Measurements from ENCODE around the gene BCAS4.
"Not testable (repeated sequence)": the region's sequence is repeated elsewhere in the genome, so short reads cannot be mapped to it uniquely, and the experiment has no call there.

BCAS4 gene

GRCh38 chr20:50874758-50875665 is 80.2 kb downstream of the BCAS4 start:
- DNase-seq (ENCODE audit: low read depth in 2 of 2): no peak

- no peak for DNase-seq (ENCODE audit: low read depth in 2 of 2)
These were observed 81.3 kb downstream of the BCAS4 start for GRCh38 chr20:50876063-50876685.

GRCh38 chr20:50876816-50877215 is 82.0 kb downstream of the BCAS4 start:
- DNase-seq (ENCODE audit: low read depth in 2 of 2): no peak

- DNase-seq (ENCODE audit: low read depth in 2 of 2): no peak
These were observed 82.4 kb downstream of the BCAS4 start for GRCh38 chr20:50877232-50877743.

- DNase-seq (ENCODE audit: low read depth in 2 of 2): no peak
These were observed 85.0 kb downstream of the BCAS4 start for GRCh38 chr20:50879649-50880550.

GRCh38 chr20:50881759-50882424 is 87.0 kb downstream of the BCAS4 start:
- not testable (repeated sequence) for DNase-seq (ENCODE audit: low read depth in 2 of 2)

- no peak for DNase-seq (ENCODE audit: low read depth in 2 of 2)
These were observed 89.0 kb downstream of the BCAS4 start for GRCh38 chr20:50883856-50884255.

GRCh38 chr20:50885068-50885467 is 90.2 kb downstream of the BCAS4 start:
- DNase-seq (ENCODE audit: low read depth in 2 of 2): no peak

- no peak for DNase-seq (ENCODE audit: low read depth in 2 of 2)
These were observed 90.9 kb downstream of the BCAS4 start for GRCh38 chr20:50885781-50886180.

- no peak for DNase-seq (ENCODE audit: low read depth in 2 of 2)
These were observed 91.4 kb downstream of the BCAS4 start for GRCh38 chr20:50886184-50886790.

GRCh38 chr20:50887576-50887975 is 92.7 kb downstream of the BCAS4 start:
- no peak for DNase-seq (ENCODE audit: low read depth in 2 of 2)

- DNase-seq (ENCODE audit: low read depth in 2 of 2): no peak
These were observed 96.3 kb downstream of the BCAS4 start for GRCh38 chr20:50891138-50891537.

- no peak for DNase-seq (ENCODE audit: low read depth in 2 of 2)
These were observed 97.5 kb downstream of the BCAS4 start for GRCh38 chr20:50892394-50892793.

GRCh38 chr20:50893620-50894019 is 98.8 kb downstream of the BCAS4 start:
- no peak for DNase-seq (ENCODE audit: low read depth in 2 of 2)

GRCh38 chr20:50895111-50895830 is 100.4 kb downstream of the BCAS4 start:
- no peak for DNase-seq (ENCODE audit: low read depth in 2 of 2)

- DNase-seq (ENCODE audit: low read depth in 2 of 2): no peak
These were observed 103.6 kb downstream of the BCAS4 start for GRCh38 chr20:50898475-50898874.

- no peak for DNase-seq (ENCODE audit: low read depth in 2 of 2)
These were observed 105.4 kb downstream of the BCAS4 start for GRCh38 chr20:50900261-50900660.

GRCh38 chr20:50901301-50901700 is 106.4 kb downstream of the BCAS4 start:
- DNase-seq (ENCODE audit: low read depth in 2 of 2): no peak

GRCh38 chr20:50903353-50904051 is 108.6 kb downstream of the BCAS4 start:
- no peak for DNase-seq (ENCODE audit: low read depth in 2 of 2)

Measured in stimulated activated CD4-positive, alpha-beta T cell treated with anti-CD3 and anti-CD28 coated beads, Interleukin-1b, Interleukin-23, amount 100 ng/mL, for 1 hour (primary cell).